ENCODE results near the gene WDR17. TPM values are rescaled to one million over a fixed set of nuclear protein-coding genes. Genes with fewer than 3 reads are reported as not detected.

The WDR17 gene
- total and polyA plus RNA-seq, 2 of the 13 experiments (the other 11 are each of a cell fraction or from before 2014, with no cell fraction given), result not detected

DNA sequence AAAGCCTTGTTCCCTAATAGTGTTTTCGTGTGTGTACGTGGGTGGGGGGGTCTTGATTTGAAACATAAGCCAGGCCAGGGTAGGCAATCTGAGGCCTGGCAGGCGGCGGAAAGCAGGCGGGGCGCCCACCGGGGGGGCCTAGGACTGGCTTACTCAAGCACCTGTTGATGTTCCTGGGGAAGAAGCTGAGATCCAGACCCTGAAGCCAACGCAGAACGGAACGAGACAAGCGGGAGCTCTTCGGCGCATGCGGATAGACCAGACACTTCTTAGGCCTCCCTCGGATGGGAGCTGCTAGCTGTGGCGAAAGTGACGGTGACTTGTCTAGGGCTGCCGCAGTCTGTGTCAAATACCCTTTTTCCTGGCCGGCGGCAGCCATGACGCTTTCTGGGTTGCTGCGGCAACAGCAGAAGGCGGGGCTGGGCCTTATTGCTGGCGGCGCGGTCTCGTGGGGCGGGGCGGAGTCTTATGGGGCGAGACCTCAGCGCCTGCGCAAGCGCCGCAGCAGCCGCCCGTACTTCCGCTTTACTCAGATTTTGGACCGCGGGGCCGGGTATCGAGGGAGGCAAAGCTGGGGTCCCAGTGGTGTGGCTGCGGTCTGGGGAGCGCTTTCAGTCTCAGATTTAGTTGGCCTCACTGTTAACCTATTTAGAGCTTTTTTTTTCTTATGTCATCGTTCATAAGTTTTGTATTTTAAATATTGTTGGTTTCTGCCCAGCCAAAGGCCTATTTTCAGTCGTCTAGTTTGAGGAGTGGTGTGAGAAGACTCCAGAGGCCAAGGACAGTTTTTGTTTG, 129.7 kb downstream of the WDR17 start, which contains the start of gene SPATA4 (continued):
- TF ChIP-seq EP300 (IDR thresholded peaks at IDR 0.05; ENCODE audit: low read depth in 2 of 2, low read length in 2 of 2), result no peak
- TF ChIP-seq EP300 (CRISPR knock-in tag; IDR thresholded peaks at IDR 0.05; ENCODE audit: borderline replicate concordance), result no peak
- no peak for TF ChIP-seq ZNF746 (CRISPR knock-in tag; IDR thresholded peaks at IDR 0.05)
- TF ChIP-seq HDAC1 (CRISPR knock-in tag; IDR thresholded peaks at IDR 0.05), result peak; percentile 22; the same call in 1 of the 2 replicates
- TF ChIP-seq MAZ (IDR thresholded peaks at IDR 0.05; ENCODE audit: borderline replicate concordance, low read depth, low read length), result no peak
- TF ChIP-seq MAZ (CRISPR knock-in tag; IDR thresholded peaks at IDR 0.05; ENCODE audit: low read depth), result peak; percentile 39; the same call in 1 of the 2 replicates
- TF ChIP-seq RFX5 (IDR thresholded peaks at IDR 0.05; ENCODE audit: low read depth, low read length), result no peak
- no peak for TF ChIP-seq ZNF629 (CRISPR knock-in tag; conservative IDR thresholded peaks at IDR 0.05)
- TF ChIP-seq, protein P1, sequence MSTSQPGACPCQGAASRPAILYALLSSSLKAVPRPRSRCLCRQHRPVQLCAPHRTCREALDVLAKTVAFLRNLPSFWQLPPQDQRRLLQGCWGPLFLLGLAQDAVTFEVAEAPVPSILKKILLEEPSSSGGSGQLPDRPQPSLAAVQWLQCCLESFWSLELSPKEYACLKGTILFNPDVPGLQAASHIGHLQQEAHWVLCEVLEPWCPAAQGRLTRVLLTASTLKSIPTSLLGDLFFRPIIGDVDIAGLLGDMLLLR (CRISPR knock-in tag; IDR thresholded peaks at IDR 0.05), result no peak
- TF ChIP-seq YEATS2 (CRISPR knock-in tag; IDR thresholded peaks at IDR 0.05; ENCODE audit: borderline replicate concordance), result peak; percentile 29; the same call in 1 of the 2 replicates
- peak; percentile 58; the same call in 1 of the 2 replicates for TF ChIP-seq ZNF501 (CRISPR knock-in tag; IDR thresholded peaks at IDR 0.05)
- 0 out of 2 replicates have a peak, but pooled peaks have one; percentile 53 for TF ChIP-seq ZBTB39 (CRISPR knock-in tag; IDR thresholded peaks at IDR 0.05)
- TF ChIP-seq RAD51 (IDR thresholded peaks at IDR 0.05; ENCODE audit: borderline replicate concordance), result no peak
- TF ChIP-seq ZSCAN29 (CRISPR knock-in tag; conservative IDR thresholded peaks at IDR 0.05), result no peak
- no peak for TF ChIP-seq FOXO4 (CRISPR knock-in tag; conservative IDR thresholded peaks at IDR 0.05)
- TF ChIP-seq MXI1 (IDR thresholded peaks at IDR 0.05; ENCODE audit: borderline replicate concordance, low read depth, low read length), result peak; percentile 80; the same call in 2 of the 3 replicates
- TF ChIP-seq ZFY (CRISPR knock-in tag; IDR thresholded peaks at IDR 0.05), result peak; percentile 79
- no peak for TF ChIP-seq ZNF296 (CRISPR knock-in tag; conservative IDR thresholded peaks at IDR 0.05)
- TF ChIP-seq, protein P2, sequence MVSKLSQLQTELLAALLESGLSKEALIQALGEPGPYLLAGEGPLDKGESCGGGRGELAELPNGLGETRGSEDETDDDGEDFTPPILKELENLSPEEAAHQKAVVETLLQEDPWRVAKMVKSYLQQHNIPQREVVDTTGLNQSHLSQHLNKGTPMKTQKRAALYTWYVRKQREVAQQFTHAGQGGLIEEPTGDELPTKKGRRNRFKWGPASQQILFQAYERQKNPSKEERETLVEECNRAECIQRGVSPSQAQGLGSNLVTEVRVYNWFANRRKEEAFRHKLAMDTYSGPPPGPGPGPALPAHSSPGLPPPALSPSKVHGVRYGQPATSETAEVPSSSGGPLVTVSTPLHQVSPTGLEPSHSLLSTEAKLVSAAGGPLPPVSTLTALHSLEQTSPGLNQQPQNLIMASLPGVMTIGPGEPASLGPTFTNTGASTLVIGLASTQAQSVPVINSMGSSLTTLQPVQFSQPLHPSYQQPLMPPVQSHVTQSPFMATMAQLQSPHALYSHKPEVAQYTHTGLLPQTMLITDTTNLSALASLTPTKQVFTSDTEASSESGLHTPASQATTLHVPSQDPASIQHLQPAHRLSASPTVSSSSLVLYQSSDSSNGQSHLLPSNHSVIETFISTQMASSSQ (IDR thresholded peaks at IDR 0.05; ENCODE audit: low read depth), result no peak
- TF ChIP-seq, protein P2 (CRISPR knock-in tag; IDR thresholded peaks at IDR 0.05; ENCODE audit: borderline replicate concordance), result no peak
